Activated naive CD4-positive, alpha-beta T cell treated with anti-CD3 and anti-CD28 coated beads, Interleukin-2, amount 50 U/mL, for 72 hours (primary cell): ENCODE data around the gene LRRC45. TPM values are rescaled to one million over a fixed set of nuclear protein-coding genes. Genes with fewer than 3 reads are reported as not detected.

Experiments
- ATAC-seq, 2 donors: fragments of 150-1000 bp; cut with Tn5 transposase; 2 replicates each; pipeline ENCODE4 v1.10.0; 2021; ENCODE audit warnings: mild to moderate bottlenecking in 2 of 2, moderate library complexity in 2 of 2
- DNase-seq, 2 donors: peaks; one replicate each; pipeline ENCODE4 v3.0.0; 2021 to 2022; ENCODE audit warnings: low spot score in 2 of 2
- H3K27ac Mint-ChIP-seq, 2 donors: one replicate each; pipeline ENCODE4 v1.8.0; 2022; ENCODE audit warnings: mild to moderate bottlenecking in 2 of 2, mixed read lengths in 2 of 2
- H3K36me3 Mint-ChIP-seq, 2 donors: one replicate each; pipeline ENCODE4 v1.8.0; 2022; ENCODE audit warnings: mixed read lengths in 2 of 2
- H3K9me3 Mint-ChIP-seq, 2 donors: one replicate each; pipeline ENCODE4 v1.8.0; 2022; ENCODE audit warnings: mixed read lengths in 2 of 2
- total RNA-seq, 2 donors: library from RNA; stranded (reverse); gene quantifications; one replicate each; pipeline ENCODE4 v1.2.3, GENCODE V29; 2022

The LRRC45 gene
- total RNA-seq, 2 donors from 2014 or later: 16.7 TPM

DNA sequence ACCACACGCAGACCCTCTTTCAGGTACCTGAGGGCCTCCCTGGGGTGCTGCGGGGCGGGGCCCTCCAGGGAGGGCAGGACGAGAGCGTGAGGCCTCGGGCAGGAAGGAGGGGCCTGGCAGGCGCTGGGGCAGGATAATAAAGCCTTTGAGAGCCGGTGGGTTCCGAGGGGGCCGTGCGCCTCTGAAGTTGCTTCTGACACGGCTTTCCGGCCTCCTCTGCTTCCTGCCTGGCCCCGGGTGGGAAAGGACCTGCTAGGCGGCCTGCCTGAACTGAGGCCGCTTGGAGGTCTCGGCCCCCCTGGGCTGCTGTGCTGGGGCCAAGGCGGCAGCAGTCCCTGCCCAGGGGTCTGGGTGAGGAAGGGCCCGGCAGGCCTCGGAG lies 10.9 kb upstream of the LRRC45 start:
- Mint-ChIP-seq H3K27ac (no peak overlapping the region), H3K36me3 (no peaks in the 10 kb centered on the region), H3K9me3 (no peaks in the 10 kb centered on the region)
- ATAC-seq: no peak
- DNase-seq: no peak

- DNase-seq (no peak), ATAC-seq (no peak)
- Mint-ChIP-seq H3K36me3 (no peaks in the 10 kb centered on the region), H3K27ac (no peak overlapping the region), H3K9me3 (no peaks in the 10 kb centered on the region)
Measured at GRCh38 chr17:82012640-82013295, 10.3 kb upstream of the LRRC45 start.

DNA sequence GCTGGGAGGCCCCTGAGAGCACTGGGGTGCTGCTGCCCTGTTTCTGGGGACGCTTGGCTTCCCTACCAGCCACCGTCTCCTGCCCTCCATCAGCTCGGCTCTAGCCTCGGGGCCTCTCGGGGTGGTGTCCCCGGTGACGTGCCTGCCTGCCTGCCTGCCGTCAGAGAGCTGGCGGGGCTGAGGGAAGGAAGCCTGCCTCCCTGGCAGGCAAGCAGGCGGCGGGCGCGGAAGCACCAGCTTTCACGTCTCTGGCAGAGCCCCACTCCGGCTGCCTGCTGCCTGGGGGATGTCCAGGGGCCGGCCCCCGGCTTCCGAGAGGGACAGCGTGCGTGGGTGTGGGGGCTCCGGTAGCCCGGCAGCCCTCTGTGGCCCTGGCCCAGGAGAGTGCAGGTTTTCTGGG lies 9.8 kb upstream of the LRRC45 start:
- DNase-seq (no peak), ATAC-seq (no peak)
- Mint-ChIP-seq H3K27ac (no peak overlapping the region), H3K9me3 (no peaks in the 10 kb centered on the region), H3K36me3 (no peaks in the 10 kb centered on the region)

GRCh38 chr17:82013772-82014321 lies 9.3 kb upstream of the LRRC45 start:
- no peak for DNase-seq
- peak overlapping the region in 1 of 2 donors; percentile 51 for H3K27ac Mint-ChIP-seq
- no peak for ATAC-seq
- no peaks in the 10 kb centered on the region for H3K9me3 Mint-ChIP-seq
- no peaks in the 10 kb centered on the region for H3K36me3 Mint-ChIP-seq

DNA sequence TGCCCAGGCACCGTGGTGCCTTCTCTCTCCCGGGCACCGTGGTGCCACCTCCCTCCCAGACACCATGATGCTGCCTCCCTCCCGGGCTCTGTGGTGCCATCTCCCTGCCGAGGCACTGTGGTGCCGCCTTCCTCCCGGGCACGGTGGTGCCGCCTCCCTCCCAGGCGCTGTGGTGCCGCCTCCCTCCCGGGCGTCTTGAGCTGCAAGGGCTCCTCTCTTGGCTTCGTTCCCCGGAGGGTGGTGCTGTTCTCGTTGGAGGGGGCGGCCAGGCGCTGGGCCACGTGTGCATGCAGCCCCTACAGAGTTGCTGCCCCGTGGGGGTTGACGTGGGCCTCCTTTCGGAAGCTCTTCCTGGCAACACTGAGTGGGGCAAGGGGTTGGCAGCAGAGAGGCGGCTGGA lies 8.7 kb upstream of the LRRC45 start:
- H3K27ac Mint-ChIP-seq: peak overlapping the region in 1 of 2 donors; percentile 51
- H3K9me3 Mint-ChIP-seq: no peaks in the 10 kb centered on the region
- DNase-seq: no peak
- no peak for ATAC-seq
- H3K36me3 Mint-ChIP-seq: no peaks in the 10 kb centered on the region

DNA sequence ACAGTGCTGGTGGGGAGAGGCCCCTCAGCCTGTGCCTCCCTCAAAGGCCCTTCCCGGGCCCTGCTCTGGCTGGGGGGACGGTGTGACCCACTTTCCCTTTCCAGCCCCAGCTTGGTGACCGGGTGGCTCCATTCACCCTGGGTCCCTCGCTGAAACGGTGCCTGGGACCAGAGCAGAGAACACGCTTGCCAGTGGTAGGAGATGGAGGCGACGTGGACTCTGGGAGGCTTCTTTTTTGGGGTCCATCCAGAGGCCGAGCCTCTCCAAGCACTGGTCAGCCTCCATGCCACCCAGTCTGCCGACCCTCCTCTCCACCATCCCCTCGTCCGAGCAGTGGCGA lies 8.2 kb upstream of the LRRC45 start:
- no peak for DNase-seq
- ATAC-seq: no peak
- no peaks in the 10 kb centered on the region for H3K9me3 Mint-ChIP-seq
- H3K36me3 Mint-ChIP-seq: no peaks in the 10 kb centered on the region
- H3K27ac Mint-ChIP-seq: no peak overlapping the region

DNA sequence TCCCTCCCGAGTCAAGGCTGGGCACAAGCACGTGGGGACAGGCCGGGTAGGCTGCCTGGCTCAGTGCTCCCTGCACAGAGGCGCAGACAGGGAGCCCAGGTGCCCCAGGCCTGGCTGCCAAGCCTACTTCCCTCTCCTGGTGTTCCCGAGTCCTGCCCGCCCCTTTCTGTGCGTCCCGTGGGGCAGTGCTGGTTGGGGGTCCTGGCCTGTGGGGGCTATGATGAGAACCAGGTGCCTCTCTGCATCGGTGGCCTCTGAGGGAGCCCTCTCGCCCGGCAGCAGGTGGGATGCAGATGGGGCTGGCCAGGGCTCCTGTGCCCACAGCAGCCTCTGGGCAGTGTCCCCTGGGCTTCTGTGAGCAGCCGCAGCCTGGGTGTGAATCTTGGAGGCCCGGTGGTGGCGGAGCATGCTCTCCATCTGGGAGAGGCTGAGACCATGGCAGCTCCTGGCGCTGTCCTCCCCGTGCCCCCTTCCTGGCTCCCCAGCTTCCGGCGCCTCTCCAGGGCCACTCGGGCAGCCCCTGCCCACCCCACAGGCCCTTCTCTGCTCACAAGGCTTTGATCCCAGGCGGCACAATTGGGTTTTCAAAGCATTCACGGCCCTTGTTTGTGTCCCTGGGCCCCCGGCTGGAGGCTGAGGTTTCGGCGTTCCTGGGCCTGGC lies 7.7 kb upstream of the LRRC45 start:
- Mint-ChIP-seq H3K9me3 (no peaks in the 10 kb centered on the region), H3K27ac (no peak overlapping the region), H3K36me3 (no peaks in the 10 kb centered on the region)
- ATAC-seq: no peak
- DNase-seq: no peak

DNA sequence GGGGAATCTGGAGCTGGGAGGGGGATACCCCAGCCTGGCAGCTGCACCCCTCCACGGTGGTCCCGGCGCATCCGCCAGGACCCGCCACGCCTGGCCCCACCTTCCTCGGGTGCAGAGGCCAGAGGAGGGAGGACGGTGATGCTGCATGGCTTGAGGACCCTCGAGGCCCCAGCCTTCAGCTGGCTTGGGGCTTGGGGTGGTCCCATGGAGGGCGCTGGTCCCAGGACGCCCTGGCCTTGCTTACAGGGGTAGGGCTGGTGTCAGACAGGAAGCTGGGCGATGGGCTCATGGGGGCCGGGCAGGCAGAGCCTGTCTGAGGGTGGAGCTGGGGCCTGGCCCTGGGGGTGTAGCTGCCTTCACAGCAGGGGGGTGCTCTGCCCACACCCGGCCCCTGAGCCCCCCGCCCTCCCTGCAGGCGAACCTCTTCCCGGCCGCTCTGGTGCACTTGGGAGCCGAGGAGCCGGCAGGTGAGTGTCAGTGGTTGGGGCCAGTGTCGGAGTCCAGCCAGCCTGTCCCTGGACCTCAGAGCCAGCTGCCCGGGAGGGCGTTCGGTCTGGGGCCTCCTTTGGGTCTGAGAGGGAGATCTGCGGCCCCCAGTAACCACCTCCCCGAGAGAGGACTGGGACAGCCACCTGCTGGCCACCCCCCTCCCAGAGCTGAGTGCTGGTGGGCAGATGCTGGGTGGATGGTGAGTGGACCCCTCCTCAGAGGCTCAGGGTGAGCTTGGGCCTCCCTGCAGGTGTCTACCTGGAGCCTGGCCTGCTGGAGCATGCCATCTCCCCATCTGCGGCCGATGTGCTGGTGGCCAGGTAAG lies 6.8 kb upstream of the LRRC45 start:
- H3K27ac Mint-ChIP-seq: no peak overlapping the region
- no peaks in the 10 kb centered on the region for H3K36me3 Mint-ChIP-seq
- no peaks in the 10 kb centered on the region for H3K9me3 Mint-ChIP-seq
- DNase-seq (no peak), ATAC-seq (no peak)

- Mint-ChIP-seq H3K27ac (no peak overlapping the region), H3K9me3 (no peaks in the 10 kb centered on the region), H3K36me3 (no peaks in the 10 kb centered on the region)
- DNase-seq: no peak
- ATAC-seq: no peak
Measured at GRCh38 chr17:82016875-82017459, 6.1 kb upstream of the LRRC45 start.

GRCh38 chr17:82017612-82018151 lies 5.4 kb upstream of the LRRC45 start:
- Mint-ChIP-seq H3K27ac (peak overlapping the region in 1 of 2 donors; percentile 56), H3K9me3 (no peaks in the 10 kb centered on the region), H3K36me3 (no peaks in the 10 kb centered on the region)
- DNase-seq (no peak), ATAC-seq (no peak)

DNA sequence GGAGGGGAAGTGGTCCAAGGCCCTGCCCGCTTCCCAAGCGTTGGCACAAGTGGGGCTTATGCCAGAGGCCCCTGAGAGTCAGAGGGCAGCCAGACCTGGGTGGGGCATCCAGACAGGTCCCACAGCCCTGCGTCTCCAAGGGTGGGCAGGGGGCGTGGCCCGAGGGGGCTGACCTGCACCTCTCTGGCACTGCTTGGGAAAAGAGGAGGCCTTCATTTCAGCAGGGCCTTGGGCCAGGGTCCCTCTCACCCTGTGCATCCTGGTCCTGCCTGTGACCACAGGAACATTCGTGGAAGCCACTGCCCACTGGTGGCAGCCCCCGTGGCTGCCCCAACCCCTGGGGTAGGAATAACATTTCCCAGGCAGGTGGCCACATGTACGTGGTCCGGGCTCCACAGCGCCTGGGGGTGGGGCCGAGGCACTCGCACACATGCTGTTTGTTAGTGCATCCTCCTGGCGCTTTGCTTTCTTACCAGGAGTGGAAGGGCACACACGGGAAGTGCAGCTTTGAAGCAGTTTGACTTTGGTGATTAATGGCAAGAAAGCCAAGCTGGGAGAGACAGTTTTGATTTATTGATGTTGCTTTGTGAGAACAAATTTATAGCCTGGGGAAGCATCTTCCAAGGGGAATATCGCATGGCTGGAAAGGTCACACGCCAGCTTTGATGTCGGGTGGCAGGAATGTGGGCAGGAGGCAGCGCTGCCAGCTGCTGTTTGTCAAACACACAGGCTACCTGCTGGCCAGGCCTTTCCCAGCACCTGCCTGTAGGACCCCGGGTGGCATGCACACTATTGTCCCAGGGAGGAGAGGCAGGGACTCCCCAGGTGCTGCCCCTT lies 4.7 kb upstream of the LRRC45 start:
- no peaks in the 10 kb centered on the region for H3K36me3 Mint-ChIP-seq
- no peaks in the 10 kb centered on the region for H3K9me3 Mint-ChIP-seq
- DNase-seq (no peak), ATAC-seq (no peak)
- peak overlapping the region in 1 of 2 donors; percentile 56 for H3K27ac Mint-ChIP-seq

- H3K9me3 Mint-ChIP-seq: no peaks in the 10 kb centered on the region
- DNase-seq: no peak
Measured at GRCh38 chr17:82018989-82019689, 4.0 kb upstream of the LRRC45 start.

DNA sequence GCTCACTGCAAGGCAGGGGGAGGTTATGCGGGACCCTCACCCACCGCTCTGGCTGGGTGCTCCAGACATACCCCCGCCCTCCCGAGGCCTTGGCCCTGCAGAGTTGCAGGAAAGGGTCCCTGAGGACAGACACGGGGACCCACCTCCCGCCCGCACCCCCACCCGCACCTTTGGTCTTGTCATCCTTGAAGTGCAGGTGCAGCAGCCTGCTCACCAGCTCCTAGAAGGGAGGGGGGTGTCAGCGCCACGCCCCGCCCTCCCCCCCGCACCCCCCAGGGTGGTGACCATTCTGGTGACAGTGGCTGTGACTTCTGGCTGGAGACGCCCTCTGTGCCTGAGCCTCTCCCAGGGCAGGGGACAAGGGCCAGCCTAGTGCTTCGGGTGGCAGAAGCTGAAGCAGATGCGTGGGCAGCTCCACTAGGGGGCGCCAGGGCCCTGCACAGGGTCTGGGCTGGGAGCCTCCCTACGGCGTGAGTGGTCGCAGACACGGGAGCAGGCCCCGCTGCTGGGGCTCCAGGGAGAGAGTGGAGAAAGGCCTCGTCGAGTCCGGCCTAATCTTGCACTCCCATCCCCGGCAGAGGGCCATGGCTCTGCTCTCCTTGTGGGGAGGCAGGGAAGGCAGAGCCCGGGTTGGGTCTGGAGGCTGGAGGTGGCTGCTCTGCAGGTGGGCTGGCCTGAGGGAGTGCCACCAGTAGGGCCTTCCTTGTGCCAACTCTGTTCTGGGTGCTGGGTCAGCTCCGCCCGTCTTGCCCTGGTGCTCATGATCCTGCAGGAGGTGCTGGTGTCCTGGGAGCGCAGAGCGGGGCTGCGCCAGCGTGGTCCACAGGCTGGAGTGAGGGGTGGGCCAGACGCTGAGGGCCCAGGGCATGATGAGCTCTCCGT lies 3.2 kb upstream of the LRRC45 start:
- H3K36me3 Mint-ChIP-seq: no peaks in the 10 kb centered on the region
- peak in 1 of 2 donors; percentile 87 for DNase-seq
- no peaks in the 10 kb centered on the region for H3K9me3 Mint-ChIP-seq
- H3K27ac Mint-ChIP-seq: no peak overlapping the region
- ATAC-seq: no peak

More at GRCh38 chr17:82018989-82019689, 4.0 kb upstream of the LRRC45 start:
- H3K27ac Mint-ChIP-seq: no peak overlapping the region
- no peaks in the 10 kb centered on the region for H3K36me3 Mint-ChIP-seq
- ATAC-seq: no peak

DNA sequence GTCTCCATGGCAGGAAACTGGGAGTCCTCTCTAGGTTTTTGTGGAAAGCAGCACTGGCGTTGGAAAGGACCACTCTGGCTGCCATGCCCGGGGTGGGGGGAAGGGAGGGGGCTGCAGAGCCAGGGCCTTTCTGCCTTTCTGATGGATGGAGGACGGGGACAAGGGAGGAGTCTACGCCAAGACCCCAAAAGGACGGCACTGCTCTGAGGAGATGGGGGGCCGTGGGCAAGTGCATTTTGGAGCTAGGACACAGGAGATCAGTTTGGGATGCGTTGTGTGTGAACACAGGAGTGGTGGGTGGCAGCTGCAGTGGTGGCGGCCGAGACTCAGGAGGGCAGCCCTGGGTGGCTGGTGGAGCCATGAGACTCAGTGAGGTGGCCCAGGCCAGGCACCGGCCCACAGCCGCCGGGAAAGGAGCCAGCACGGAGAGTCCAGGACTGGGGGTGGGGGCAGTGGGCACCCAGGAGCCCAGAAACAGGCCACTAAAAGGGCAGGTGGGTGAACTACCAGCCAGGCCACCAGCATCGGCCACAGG lies 2.5 kb upstream of the LRRC45 start:
- no peak for DNase-seq
- H3K27ac Mint-ChIP-seq: no peak overlapping the region
- ATAC-seq: no peak
- no peaks in the 10 kb centered on the region for H3K9me3 Mint-ChIP-seq
- no peaks in the 10 kb centered on the region for H3K36me3 Mint-ChIP-seq
